ENCODE results near the gene PHYKPL. TPM values are rescaled to one million over a fixed set of nuclear protein-coding genes. Genes with fewer than 3 reads are reported as not detected.

PHYKPL gene
- total and polyA plus RNA-seq, 8 donors = 71.9 to 155 (median 133) TPM

DNA sequence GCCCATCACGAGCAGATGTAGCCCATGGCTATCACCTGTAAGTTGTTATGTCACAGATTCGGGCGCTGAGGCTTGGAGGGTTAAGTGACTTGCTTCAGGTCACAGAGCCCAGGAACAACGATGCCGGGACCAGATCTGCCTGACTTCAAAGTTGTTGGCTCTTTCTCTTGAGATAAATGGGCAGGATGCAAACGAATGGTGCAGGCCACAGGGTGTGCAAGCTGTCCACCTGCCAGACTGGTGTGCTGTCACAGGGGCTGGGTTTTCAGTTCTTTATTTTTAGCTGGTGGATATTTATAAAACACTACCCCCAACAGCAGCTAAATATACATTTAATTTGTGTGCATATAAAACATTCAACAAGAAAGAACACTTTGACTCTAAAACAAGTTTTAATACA lies 17.7 kb upstream of the PHYKPL start:
- Histone ChIP-seq H3K9me3 (no peaks in the 10 kb centered on the region), H3K27me3 (no peaks in the 10 kb centered on the region), H3K4me1 (no peaks in the 10 kb centered on the region), H3K36me3 (no peaks in the 10 kb centered on the region), H3K27ac (no peak overlapping the region), H3K4me3 (no peak overlapping the region)
- TF ChIP-seq, protein P1, sequence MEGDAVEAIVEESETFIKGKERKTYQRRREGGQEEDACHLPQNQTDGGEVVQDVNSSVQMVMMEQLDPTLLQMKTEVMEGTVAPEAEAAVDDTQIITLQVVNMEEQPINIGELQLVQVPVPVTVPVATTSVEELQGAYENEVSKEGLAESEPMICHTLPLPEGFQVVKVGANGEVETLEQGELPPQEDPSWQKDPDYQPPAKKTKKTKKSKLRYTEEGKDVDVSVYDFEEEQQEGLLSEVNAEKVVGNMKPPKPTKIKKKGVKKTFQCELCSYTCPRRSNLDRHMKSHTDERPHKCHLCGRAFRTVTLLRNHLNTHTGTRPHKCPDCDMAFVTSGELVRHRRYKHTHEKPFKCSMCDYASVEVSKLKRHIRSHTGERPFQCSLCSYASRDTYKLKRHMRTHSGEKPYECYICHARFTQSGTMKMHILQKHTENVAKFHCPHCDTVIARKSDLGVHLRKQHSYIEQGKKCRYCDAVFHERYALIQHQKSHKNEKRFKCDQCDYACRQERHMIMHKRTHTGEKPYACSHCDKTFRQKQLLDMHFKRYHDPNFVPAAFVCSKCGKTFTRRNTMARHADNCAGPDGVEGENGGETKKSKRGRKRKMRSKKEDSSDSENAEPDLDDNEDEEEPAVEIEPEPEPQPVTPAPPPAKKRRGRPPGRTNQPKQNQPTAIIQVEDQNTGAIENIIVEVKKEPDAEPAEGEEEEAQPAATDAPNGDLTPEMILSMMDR (IDR thresholded peaks at IDR 0.05) = no peak
- intact Hi-C loops (cut with DNase I) = no loop called here
- ATAC-seq (no peak), DNase-seq (no peak)

DNA sequence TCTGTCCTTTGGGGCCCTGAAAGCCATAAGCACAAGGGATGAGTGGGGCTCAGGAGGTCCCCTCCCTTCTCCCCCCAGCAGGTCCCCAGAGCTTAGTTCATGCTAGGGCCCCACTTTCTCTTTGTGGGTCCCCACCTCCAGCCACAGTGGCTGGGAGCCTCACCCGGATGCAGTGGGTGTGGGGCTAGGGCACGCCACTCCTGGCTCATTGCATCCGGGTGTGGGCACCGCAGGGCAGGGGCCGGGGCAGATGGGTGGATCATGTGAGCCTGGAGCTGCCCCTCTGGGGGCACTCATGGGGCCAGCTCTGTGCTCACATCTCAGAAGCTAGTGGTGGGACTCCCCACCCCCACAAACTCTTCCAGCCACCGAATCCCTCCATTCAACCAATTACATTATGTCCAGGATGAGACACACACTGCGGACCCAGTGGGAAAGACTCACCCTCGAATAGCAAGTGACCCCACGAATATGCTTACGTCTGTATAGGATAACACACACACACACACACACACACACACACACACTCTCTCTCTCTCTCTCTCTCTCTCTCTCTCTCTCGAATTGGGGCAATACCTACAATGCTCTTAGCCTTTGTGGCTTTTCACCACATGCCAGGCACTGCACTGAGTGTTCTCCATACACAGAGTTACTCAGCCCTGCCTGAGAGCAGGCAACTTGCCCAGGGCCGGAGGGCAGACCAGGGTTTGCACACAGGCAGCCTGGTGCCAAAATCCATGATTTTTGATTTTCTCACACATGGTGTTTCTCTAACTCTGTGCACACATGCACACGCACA lies 16.8 kb upstream of the PHYKPL start:
- ATAC-seq (peak; percentile 79), DNase-seq (peak in 1 of 4 donors; percentile 58)
- Histone ChIP-seq H3K4me3 (no peak overlapping the region), H3K27ac (no peak overlapping the region), H3K4me1 (no peaks in the 10 kb centered on the region), H3K36me3 (no peaks in the 10 kb centered on the region), H3K27me3 (no peaks in the 10 kb centered on the region), H3K9me3 (no peaks in the 10 kb centered on the region)
- intact Hi-C loops (cut with DNase I) = no loop called here
- TF ChIP-seq, protein P1 (IDR thresholded peaks at IDR 0.05) = no peak

DNA sequence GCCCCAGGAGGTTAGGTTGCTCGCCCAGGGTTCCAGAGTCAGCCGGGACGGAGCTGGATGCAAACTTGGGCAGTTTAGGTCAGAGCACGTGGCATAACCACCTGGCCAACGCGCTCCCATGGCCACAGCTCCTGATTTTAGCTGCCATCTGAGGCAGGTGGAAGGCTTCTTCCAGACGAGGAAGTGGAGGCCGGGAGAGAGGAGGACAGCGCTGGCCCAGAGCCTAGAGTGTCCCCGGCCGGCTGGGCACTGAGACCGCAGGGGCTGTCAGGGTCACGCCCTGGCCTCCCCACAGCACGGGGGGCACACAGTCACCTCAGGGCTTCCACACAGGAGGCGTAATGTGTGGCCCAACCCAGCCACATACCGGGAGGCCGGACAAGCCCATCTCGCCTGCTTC lies 16.1 kb upstream of the PHYKPL start:
- TF ChIP-seq, protein P1 (IDR thresholded peaks at IDR 0.05) = no peak
- H3K4me3 ChIP-seq = no peak overlapping the region
- no peak for ATAC-seq
- intact Hi-C loops (cut with DNase I) = no loop called here
- DNase-seq = peak in 1 of 4 donors; percentile 59
- H3K27me3 ChIP-seq = no peaks in the 10 kb centered on the region
- no peaks in the 10 kb centered on the region for H3K9me3 ChIP-seq
- H3K36me3 ChIP-seq = no peaks in the 10 kb centered on the region
- no peak overlapping the region for H3K27ac ChIP-seq
- no peaks in the 10 kb centered on the region for H3K4me1 ChIP-seq

DNA sequence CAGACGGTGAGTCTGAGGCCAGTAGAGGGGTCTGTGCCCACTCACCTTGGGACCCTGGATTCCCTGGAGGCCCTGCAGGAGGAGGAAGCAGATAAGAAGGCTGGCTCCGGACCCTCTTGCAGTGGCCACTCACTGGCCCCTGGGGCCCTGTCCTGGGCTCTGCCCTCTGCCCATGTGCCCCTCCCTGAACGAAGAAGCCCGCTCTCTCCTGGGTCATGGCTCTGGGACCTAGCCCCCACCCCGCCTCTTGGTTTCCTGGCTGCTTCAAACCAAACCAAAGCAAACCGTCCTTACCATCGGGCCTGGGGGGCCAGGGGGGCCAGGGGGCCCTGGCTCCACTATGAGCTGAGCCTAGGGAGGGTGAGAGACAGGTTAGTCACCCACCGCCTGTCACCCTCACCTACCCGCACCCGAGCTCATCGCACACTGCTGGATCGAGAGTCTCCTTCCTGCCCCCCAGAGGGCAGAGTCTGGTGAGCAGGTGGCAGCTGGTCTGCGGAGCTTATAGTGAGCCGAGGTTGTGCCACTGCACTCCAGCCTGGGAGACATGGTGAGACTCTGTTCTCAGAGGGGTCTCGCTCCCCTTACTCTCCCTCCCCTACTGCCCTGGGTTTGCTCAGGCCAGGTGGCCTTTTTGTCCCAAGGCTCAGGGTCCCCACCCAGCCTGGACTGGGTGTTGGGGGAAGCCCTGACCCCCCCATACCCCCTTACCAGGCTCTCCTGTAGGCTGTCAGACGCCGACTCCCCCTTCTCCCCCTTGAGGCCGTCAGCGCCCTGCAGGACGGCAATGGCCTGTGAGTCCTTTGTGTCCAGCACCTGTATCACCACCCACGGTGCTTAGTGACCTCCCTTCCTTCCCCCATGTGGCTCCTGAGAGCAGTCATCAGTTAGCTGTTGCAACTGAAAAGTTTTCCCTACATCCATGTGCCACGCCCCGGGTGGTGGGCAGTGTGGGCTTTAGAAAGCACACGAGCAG lies 15.2 kb upstream of the PHYKPL start:
- no peaks in the 10 kb centered on the region for H3K9me3 ChIP-seq
- intact Hi-C loops (cut with DNase I) = no loop called here
- TF ChIP-seq, protein P1 (IDR thresholded peaks at IDR 0.05) = no peak
- H3K4me1 ChIP-seq = no peaks in the 10 kb centered on the region
- no peaks in the 10 kb centered on the region for H3K36me3 ChIP-seq
- ATAC-seq (no peak), DNase-seq (peak in 1 of 4 donors; percentile 61)
- no peak overlapping the region for H3K4me3 ChIP-seq
- no peak overlapping the region for H3K27ac ChIP-seq
- no peaks in the 10 kb centered on the region for H3K27me3 ChIP-seq
